ENCODE results near the gene DNAH10.

Gene DNAH10

GRCh38 chr12:123954647-123955350 is 192.7 kb downstream of the DNAH10 start:
- TF ChIP-seq CTCF (IDR thresholded peaks at IDR 0.05; ENCODE audit: low read depth, low read length), result no peak
- no peak for DNase-seq (ENCODE audit: low read depth in 2 of 2)
- H3K4me3 ChIP-seq (replicated peaks in 1 of 2; ENCODE audit: low read depth in 2 of 2, low read length in 2 of 2), result no peak overlapping the region

- DNase-seq (ENCODE audit: low read depth in 2 of 2), result no peak
- no peak overlapping the region for H3K4me3 ChIP-seq (replicated peaks in 1 of 2; ENCODE audit: low read depth in 2 of 2, low read length in 2 of 2)
- no peak for TF ChIP-seq CTCF (IDR thresholded peaks at IDR 0.05; ENCODE audit: low read depth, low read length)
Observed at GRCh38 chr12:123956249-123956648, 194.1 kb downstream of the DNAH10 start.

GRCh38 chr12:123957196-123957595 is 195.1 kb downstream of the DNAH10 start:
- no peak for DNase-seq (ENCODE audit: low read depth in 2 of 2)
- TF ChIP-seq CTCF (IDR thresholded peaks at IDR 0.05; ENCODE audit: low read depth, low read length), result no peak
- H3K4me3 ChIP-seq (replicated peaks in 1 of 2; ENCODE audit: low read depth in 2 of 2, low read length in 2 of 2), result no peak overlapping the region

- no peak for TF ChIP-seq CTCF (IDR thresholded peaks at IDR 0.05; ENCODE audit: low read depth, low read length)
- DNase-seq (ENCODE audit: low read depth in 2 of 2), result no peak
- H3K4me3 ChIP-seq (replicated peaks in 1 of 2; ENCODE audit: low read depth in 2 of 2, low read length in 2 of 2), result no peak overlapping the region
Observed at GRCh38 chr12:123958462-123958861, 196.4 kb downstream of the DNAH10 start.

- H3K4me3 ChIP-seq (replicated peaks in 1 of 2; ENCODE audit: low read depth in 2 of 2, low read length in 2 of 2), result no peak overlapping the region
- no peak for DNase-seq (ENCODE audit: low read depth in 2 of 2)
- no peak for TF ChIP-seq CTCF (IDR thresholded peaks at IDR 0.05; ENCODE audit: low read depth, low read length)
Observed at GRCh38 chr12:123958876-123959275, 196.8 kb downstream of the DNAH10 start.

- H3K4me3 ChIP-seq (replicated peaks in 1 of 2; ENCODE audit: low read depth in 2 of 2, low read length in 2 of 2), result no peak overlapping the region
- TF ChIP-seq CTCF (IDR thresholded peaks at IDR 0.05; ENCODE audit: low read depth, low read length), result no peak
- DNase-seq (ENCODE audit: low read depth in 2 of 2), result no peak
Observed at GRCh38 chr12:123960029-123960735, 198.1 kb downstream of the DNAH10 start.
